DMS114 treated with DMSO at 0.1 percent for 48 hours (cell line): Measurements from ENCODE around the gene LRWD1.
"Not testable (repeated sequence)": the region's sequence is repeated elsewhere in the genome, so short reads cannot be mapped to it uniquely, and the experiment has no call there.

Source experiments
- DNase-seq: peaks from one replicate; lab custom pipeline; 2025; ENCODE audit not compliant: unreplicated experiment; lab: John Stamatoyannopoulos, UW

The LRWD1 gene

DNA sequence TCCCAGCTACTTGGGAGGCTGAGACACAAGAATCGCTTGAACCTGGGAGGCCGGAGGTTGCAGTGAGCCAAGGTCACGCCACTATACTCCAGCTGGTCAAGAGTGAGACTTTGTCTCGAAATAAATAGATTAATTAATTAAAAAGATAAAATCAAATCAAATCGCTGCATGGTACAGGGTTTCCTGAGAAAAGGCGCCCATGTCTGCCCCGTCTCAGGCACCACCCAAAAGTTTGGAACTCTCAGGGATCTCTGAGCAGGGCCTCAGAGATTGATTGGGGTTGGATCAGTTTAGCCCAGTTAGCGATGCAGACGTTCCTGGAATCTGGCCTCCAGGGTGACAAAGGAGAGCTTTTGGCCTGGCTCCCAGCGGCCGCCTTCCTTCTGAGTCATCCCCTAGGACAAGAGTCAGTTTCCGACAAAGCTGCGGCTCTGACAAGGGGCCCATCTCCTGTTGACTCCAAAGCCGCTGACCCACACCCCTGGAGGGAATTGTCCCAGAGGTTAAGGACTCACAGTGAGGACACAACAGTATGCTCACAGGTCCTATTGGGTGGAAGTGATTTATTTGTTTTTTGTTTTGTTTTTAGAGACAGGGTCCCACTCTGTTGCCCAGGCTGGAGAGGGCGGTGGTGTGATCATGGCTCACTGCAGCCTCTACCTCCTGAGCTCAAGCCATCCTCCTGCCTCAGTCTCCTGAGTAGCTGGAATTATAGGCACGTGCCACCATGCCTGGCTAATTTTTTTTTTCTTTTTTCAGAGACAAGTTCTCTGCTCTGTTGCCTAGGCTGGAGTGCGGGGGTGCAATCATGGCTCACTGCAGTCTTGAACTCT is 24.6 kb upstream of the LRWD1 start:
- DNase-seq: no peak

GRCh38 chr7:102444961-102445673 is 19.7 kb upstream of the LRWD1 start:
- no peak for DNase-seq

- DNase-seq: no peak
These were observed 19.1 kb upstream of the LRWD1 start for GRCh38 chr7:102445674-102446071.

GRCh38 chr7:102446387-102447156 is 18.2 kb upstream of the LRWD1 start:
- DNase-seq: no peak

- no peak for DNase-seq
These were observed 17.5 kb upstream of the LRWD1 start for GRCh38 chr7:102447311-102447710.

- no peak for DNase-seq
These were observed 15.6 kb upstream of the LRWD1 start for GRCh38 chr7:102449136-102449535.

- DNase-seq: no peak
These were observed 14.5 kb upstream of the LRWD1 start for GRCh38 chr7:102450242-102450641.

DNA sequence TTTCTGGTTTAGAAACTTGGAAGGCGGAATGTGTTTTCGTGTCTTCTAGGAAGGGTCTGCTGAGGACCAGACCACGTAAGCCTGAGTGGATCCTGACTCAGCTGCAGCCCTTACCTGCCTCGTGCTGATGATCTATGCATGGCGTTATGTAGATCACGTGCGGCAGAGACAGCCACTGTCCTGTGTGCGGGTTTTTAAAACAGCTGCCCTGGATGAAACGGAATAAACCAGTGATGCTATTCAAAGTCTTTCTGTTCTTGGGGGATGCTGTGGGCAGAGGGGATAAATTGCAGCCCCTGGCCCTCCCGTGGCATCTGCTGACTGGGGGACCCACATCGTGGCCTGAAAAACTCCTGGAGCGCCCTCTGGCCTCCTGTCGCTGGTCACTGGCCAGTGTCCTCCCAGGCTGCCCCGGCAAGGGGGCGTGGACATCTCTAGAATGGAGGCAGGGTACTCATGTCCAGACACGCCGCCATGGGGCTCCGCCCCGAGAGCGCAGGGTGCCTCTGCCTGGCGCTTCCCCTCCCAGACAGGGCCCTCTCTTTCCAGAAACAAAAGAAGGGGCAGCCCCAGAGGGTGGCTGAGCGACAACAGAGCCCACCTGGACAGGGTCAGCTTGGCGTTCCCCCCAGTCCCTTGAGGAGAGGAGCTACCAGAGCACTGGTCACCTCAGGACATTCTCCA is 13.3 kb upstream of the LRWD1 start:
- DNase-seq: no peak

GRCh38 chr7:102452451-102452850 is 12.3 kb upstream of the LRWD1 start:
- DNase-seq: no peak

DNA sequence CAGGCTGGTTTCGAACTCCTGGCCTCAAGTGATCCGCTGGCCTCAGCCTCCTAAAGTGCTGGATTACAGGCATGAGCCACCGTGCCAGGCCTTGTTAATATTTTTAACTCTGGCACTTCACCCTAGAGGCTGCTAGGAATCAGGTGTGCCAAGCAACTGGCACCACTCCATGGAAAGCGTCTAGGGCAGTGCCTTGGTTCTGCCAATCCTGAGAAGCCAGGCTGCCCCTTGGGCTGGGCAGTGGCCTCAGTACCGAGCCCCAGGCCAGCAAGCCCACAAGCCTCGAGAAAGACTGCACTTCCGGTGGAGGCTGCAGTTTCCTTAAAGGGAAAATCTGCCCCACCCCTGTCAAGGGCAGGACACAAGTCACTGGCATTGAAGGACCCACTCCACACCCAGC is 11.5 kb upstream of the LRWD1 start:
- DNase-seq: no peak

- no peak for DNase-seq
These were observed 10.3 kb upstream of the LRWD1 start for GRCh38 chr7:102454468-102454867.

DNA sequence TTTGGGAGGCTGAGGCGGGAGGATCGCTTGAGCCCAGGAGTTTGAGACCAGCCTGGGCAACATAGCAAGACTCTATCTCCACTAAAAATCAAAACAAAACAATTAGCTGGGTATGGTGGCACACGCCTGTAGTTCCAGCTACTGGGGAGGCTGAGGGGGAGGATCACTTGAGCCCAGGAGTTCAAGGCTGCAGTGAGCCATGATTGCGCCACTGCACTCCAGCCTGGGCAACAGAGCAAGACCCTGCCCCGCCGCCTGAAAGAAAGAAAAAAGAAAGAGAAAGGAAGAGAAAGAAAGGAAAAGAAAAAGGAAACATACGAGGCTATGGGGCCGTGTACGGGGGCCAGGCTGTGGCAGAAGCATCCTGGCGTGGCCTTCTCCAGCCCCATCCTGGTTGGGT is 9.9 kb upstream of the LRWD1 start:
- not testable (repeated sequence) for DNase-seq

DNA sequence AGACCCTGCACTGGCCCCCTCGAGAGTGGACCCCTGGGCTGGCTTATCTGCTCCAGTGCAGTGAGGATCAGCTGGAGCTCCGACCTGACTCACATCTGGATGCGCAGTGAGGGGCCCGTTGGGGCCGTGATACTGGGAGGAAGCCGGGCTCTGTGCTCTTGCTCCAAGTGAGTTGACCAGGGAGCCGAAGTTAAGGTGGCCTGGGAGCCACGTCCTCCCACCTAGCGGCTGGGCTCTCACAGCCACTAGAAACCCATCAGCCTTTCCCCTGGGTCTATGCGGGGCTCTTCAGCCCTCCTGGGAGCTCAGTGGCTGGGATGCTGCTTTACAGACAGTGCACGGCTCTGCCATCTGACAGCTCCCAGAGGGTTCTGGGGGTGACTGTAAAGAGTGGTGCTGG is 9.2 kb upstream of the LRWD1 start:
- no peak for DNase-seq

DNA sequence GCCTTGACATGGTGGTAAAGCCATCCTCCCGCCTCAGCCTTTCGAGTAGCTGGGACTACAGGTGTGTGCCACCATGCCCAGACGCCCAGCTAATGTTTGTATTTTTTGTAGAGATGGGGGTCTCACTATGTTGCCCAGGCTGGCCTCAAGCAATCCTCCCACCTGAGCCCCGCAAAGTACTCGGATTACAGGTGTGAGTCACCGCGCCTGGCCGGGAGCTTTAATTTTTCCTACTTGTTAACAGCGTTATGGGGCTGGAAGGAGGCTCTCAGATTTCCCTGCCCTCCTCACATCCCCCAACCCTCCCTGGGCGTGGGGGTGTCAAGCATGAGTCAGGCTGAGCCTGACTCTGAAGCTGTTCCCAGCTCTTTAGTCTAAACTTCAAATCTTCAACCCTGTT is 8.5 kb upstream of the LRWD1 start:
- no peak for DNase-seq

- DNase-seq: no peak
These were observed 7.3 kb upstream of the LRWD1 start for GRCh38 chr7:102457352-102457924.

DNA sequence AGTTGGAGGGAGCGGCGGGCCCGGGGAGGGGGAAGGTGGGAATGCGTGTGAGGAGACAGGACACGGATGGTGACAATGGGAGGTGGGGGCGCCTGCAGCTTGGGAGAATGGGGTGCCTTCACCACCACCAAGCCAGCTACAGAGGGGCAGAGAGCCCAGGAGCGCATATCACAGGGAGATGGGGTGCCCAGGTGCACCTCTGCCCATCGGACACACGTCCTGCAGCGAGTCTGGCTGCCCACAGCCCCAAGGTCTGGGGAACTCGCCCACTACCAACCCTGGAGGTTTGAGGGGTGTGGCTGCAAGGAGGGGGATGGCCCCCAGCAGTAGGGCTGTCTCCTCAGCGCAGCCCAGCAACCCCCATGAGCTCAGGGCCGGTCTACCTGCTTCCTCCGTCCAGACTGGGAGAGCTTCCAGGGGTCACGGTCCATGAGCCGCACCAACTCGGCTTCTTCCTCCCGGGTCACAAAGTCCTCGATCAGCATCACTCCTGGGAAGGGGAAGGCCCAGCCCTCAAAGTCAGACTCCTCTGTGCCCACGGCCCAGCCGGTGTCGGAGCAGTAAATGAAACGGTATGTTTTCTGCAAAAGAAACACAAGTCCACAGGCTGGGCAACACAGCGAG is 5.5 kb upstream of the LRWD1 start:
- no peak for DNase-seq

GRCh38 chr7:102460467-102460866 is 4.3 kb upstream of the LRWD1 start:
- DNase-seq: no peak

- DNase-seq: no peak
These were observed 775 bp upstream of the LRWD1 start for GRCh38 chr7:102463841-102464576.

- no peak for DNase-seq
These were observed 1.3 kb downstream of the LRWD1 start for GRCh38 chr7:102466097-102466496.
